ENCODE results near the gene OR14J1. TPM values are rescaled to one million over a fixed set of nuclear protein-coding genes. Genes with fewer than 3 reads are reported as not detected.

Gene OR14J1
- total and polyA plus RNA-seq, 2 experiments from 2014 or later, result not detected

- no peaks in the 10 kb centered on the region for H3F3A ChIP-seq (replicated peaks; ENCODE audit: low read depth)
- no peak overlapping the region for H3K27ac Mint-ChIP-seq
- no peaks in the 10 kb centered on the region for H3K79me2 ChIP-seq (replicated peaks; ENCODE audit: insufficient read depth)
- H3K4me1 ChIP-seq (ENCODE audit: insufficient read depth), result no peaks in the 10 kb centered on the region
- TF ChIP-seq, protein P1, sequence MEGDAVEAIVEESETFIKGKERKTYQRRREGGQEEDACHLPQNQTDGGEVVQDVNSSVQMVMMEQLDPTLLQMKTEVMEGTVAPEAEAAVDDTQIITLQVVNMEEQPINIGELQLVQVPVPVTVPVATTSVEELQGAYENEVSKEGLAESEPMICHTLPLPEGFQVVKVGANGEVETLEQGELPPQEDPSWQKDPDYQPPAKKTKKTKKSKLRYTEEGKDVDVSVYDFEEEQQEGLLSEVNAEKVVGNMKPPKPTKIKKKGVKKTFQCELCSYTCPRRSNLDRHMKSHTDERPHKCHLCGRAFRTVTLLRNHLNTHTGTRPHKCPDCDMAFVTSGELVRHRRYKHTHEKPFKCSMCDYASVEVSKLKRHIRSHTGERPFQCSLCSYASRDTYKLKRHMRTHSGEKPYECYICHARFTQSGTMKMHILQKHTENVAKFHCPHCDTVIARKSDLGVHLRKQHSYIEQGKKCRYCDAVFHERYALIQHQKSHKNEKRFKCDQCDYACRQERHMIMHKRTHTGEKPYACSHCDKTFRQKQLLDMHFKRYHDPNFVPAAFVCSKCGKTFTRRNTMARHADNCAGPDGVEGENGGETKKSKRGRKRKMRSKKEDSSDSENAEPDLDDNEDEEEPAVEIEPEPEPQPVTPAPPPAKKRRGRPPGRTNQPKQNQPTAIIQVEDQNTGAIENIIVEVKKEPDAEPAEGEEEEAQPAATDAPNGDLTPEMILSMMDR (conservative IDR thresholded peaks at IDR 0.05; ENCODE audit: low read depth in 2 of 2), result no peak
- TF ChIP-seq ZNF331 (CRISPR knock-in tag; IDR thresholded peaks at IDR 0.05; ENCODE audit: low read depth) (no peak), JUNB (IDR thresholded peaks at IDR 0.05; ENCODE audit: unreplicated experiment) (no peak), EZH2phosphoT487 (IDR thresholded peaks at IDR 0.05; ENCODE audit: unreplicated experiment) (no peak), EZH2 (IDR thresholded peaks at IDR 0.05; ENCODE audit: low read depth, unreplicated experiment) (no peak), NANOG (IDR thresholded peaks at IDR 0.05; ENCODE audit: borderline replicate concordance) (no peak), POLR2AphosphoS5 (IDR thresholded peaks at IDR 0.05; ENCODE audit: low read depth) (no peak), STAT1 (IDR thresholded peaks at IDR 0.05; ENCODE audit: unreplicated experiment) (no peak), ZNF114 (CRISPR knock-in tag; IDR thresholded peaks at IDR 0.05) (no peak), CREB1 (CRISPR knock-in tag; IDR thresholded peaks at IDR 0.05; ENCODE audit: low read depth) (no peak)
- TF ChIP-seq, protein P2, sequence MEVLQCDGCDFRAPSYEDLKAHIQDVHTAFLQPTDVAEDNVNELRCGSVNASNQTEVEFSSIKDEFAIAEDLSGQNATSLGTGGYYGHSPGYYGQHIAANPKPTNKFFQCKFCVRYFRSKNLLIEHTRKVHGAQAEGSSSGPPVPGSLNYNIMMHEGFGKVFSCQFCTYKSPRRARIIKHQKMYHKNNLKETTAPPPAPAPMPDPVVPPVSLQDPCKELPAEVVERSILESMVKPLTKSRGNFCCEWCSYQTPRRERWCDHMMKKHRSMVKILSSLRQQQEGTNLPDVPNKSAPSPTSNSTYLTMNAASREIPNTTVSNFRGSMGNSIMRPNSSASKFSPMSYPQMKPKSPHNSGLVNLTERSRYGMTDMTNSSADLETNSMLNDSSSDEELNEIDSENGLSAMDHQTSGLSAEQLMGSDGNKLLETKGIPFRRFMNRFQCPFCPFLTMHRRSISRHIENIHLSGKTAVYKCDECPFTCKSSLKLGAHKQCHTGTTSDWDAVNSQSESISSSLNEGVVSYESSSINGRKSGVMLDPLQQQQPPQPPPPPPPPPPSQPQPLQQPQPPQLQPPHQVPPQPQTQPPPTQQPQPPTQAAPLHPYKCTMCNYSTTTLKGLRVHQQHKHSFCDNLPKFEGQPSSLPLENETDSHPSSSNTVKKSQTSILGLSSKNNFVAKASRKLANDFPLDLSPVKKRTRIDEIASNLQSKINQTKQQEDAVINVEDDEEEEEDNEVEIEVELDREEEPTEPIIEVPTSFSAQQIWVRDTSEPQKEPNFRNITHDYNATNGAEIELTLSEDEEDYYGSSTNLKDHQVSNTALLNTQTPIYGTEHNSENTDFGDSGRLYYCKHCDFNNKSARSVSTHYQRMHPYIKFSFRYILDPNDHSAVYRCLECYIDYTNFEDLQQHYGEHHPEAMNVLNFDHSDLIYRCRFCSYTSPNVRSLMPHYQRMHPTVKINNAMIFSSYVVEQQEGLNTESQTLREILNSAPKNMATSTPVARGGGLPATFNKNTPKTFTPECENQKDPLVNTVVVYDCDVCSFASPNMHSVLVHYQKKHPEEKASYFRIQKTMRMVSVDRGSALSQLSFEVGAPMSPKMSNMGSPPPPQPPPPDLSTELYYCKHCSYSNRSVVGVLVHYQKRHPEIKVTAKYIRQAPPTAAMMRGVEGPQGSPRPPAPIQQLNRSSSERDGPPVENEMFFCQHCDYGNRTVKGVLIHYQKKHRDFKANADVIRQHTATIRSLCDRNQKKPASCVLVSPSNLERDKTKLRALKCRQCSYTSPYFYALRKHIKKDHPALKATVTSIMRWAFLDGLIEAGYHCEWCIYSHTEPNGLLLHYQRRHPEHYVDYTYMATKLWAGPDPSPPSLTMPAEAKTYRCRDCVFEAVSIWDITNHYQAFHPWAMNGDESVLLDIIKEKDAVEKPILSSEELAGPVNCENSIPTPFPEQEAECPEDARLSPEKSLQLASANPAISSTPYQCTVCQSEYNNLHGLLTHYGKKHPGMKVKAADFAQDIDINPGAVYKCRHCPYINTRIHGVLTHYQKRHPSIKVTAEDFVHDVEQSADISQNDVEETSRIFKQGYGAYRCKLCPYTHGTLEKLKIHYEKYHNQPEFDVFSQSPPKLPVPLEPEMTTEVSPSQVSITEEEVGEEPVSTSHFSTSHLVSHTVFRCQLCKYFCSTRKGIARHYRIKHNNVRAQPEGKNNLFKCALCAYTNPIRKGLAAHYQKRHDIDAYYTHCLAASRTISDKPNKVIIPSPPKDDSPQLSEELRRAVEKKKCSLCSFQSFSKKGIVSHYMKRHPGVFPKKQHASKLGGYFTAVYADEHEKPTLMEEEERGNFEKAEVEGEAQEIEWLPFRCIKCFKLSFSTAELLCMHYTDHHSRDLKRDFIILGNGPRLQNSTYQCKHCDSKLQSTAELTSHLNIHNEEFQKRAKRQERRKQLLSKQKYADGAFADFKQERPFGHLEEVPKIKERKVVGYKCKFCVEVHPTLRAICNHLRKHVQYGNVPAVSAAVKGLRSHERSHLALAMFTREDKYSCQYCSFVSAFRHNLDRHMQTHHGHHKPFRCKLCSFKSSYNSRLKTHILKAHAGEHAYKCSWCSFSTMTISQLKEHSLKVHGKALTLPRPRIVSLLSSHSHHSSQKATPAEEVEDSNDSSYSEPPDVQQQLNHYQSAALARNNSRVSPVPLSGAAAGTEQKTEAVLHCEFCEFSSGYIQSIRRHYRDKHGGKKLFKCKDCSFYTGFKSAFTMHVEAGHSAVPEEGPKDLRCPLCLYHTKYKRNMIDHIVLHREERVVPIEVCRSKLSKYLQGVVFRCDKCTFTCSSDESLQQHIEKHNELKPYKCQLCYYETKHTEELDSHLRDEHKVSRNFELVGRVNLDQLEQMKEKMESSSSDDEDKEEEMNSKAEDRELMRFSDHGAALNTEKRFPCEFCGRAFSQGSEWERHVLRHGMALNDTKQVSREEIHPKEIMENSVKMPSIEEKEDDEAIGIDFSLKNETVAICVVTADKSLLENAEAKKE (CRISPR knock-in tag; IDR thresholded peaks at IDR 0.05), result no peak
- TF ChIP-seq, protein P3, sequence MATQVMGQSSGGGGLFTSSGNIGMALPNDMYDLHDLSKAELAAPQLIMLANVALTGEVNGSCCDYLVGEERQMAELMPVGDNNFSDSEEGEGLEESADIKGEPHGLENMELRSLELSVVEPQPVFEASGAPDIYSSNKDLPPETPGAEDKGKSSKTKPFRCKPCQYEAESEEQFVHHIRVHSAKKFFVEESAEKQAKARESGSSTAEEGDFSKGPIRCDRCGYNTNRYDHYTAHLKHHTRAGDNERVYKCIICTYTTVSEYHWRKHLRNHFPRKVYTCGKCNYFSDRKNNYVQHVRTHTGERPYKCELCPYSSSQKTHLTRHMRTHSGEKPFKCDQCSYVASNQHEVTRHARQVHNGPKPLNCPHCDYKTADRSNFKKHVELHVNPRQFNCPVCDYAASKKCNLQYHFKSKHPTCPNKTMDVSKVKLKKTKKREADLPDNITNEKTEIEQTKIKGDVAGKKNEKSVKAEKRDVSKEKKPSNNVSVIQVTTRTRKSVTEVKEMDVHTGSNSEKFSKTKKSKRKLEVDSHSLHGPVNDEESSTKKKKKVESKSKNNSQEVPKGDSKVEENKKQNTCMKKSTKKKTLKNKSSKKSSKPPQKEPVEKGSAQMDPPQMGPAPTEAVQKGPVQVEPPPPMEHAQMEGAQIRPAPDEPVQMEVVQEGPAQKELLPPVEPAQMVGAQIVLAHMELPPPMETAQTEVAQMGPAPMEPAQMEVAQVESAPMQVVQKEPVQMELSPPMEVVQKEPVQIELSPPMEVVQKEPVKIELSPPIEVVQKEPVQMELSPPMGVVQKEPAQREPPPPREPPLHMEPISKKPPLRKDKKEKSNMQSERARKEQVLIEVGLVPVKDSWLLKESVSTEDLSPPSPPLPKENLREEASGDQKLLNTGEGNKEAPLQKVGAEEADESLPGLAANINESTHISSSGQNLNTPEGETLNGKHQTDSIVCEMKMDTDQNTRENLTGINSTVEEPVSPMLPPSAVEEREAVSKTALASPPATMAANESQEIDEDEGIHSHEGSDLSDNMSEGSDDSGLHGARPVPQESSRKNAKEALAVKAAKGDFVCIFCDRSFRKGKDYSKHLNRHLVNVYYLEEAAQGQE (IDR thresholded peaks at IDR 0.05; ENCODE audit: unreplicated experiment), result no peak
- TF ChIP-seq, protein P4, sequence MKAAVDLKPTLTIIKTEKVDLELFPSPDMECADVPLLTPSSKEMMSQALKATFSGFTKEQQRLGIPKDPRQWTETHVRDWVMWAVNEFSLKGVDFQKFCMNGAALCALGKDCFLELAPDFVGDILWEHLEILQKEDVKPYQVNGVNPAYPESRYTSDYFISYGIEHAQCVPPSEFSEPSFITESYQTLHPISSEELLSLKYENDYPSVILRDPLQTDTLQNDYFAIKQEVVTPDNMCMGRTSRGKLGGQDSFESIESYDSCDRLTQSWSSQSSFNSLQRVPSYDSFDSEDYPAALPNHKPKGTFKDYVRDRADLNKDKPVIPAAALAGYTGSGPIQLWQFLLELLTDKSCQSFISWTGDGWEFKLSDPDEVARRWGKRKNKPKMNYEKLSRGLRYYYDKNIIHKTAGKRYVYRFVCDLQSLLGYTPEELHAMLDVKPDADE (IDR thresholded peaks at IDR 0.05), result no peak
- H4K20me1 ChIP-seq (replicated peaks; ENCODE audit: insufficient read depth), result no peaks in the 10 kb centered on the region
- H3K9me3 Mint-ChIP-seq, result peaks cover 5% of the 10 kb centered on the region; the same call in 2 of the 3 replicates
- no peaks in the 10 kb centered on the region for H3K27me3 ChIP-seq (ENCODE audit: insufficient read depth)
- H3K27me3 Mint-ChIP-seq (ENCODE audit: insufficient read depth, low read depth, poor library complexity), result peaks cover 3% of the 10 kb centered on the region
- H3K27ac ChIP-seq (ENCODE audit: low read depth), result no peak overlapping the region
- H3K4me2 ChIP-seq, result no peak overlapping the region
- no peak overlapping the region for H2AFZ ChIP-seq
- peaks cover 4% of the 10 kb centered on the region; the same call in 1 of the 2 replicates for H3K36me3 ChIP-seq (ENCODE audit: insufficient read depth)
- no peak overlapping the region for H3K4me3 ChIP-seq
- no peaks in the 10 kb centered on the region for H3K36me3 Mint-ChIP-seq (ENCODE audit: low read depth)
- no peaks in the 10 kb centered on the region for H3K9me2 ChIP-seq (ENCODE audit: insufficient read depth)
- H3K4me1 Mint-ChIP-seq, result no peaks in the 10 kb centered on the region
- DNase-seq (ENCODE audit: low spot score) (no peak), ATAC-seq (no peak)
- no peak overlapping the region for H3K4me3 Mint-ChIP-seq
These were observed 41.8 kb upstream of the OR14J1 start for GRCh38 chr6:29259721-29260120.
